HG03039 (cell line): Measurements from ENCODE around the gene TLK2.
A peak's percentile ranks its signal among the peaks of the same experiment; 100 is the strongest.
"Not testable (repeated sequence)": the region's sequence is repeated elsewhere in the genome, so short reads cannot be mapped to it uniquely, and the experiment has no call there.

Experiments
- ATAC-seq: cut with Tn5 transposase; IDR thresholded peaks from one replicate; pipeline ENCODE4 v1.9.1; 2021; ENCODE audit warnings: mild to moderate bottlenecking, moderate library complexity; ENCODE audit not compliant: unreplicated experiment

TLK2 gene

GRCh38 chr17:62478424-62478879, at the start of gene TLK2:
TSS of gene TLK2 (plus strand) at chr17:62478825. CDS start at chr17:62481126, 2,301 bp downstream.
- peak; percentile 59 for ATAC-seq

- not testable (repeated sequence) for ATAC-seq
Observed at GRCh38 chr17:62435251-62435650, 43.4 kb upstream of the TLK2 start.

- not testable (repeated sequence) for ATAC-seq
Observed at GRCh38 chr17:62441181-62441580, 37.4 kb upstream of the TLK2 start.

GRCh38 chr17:62444063-62444462, 34.6 kb upstream of the TLK2 start:
- ATAC-seq, result no peak

- not testable (repeated sequence) for ATAC-seq
Observed at GRCh38 chr17:62445791-62446190, 32.8 kb upstream of the TLK2 start.

- ATAC-seq, result not testable (repeated sequence)
Observed at GRCh38 chr17:62452195-62452594, 26.4 kb upstream of the TLK2 start.

- not testable (repeated sequence) for ATAC-seq
Observed at GRCh38 chr17:62453041-62453440, 25.6 kb upstream of the TLK2 start.

- ATAC-seq, result not testable (repeated sequence)
Observed at GRCh38 chr17:62453656-62454055, 25.0 kb upstream of the TLK2 start.

GRCh38 chr17:62454111-62454510, 24.5 kb upstream of the TLK2 start:
- peak; percentile 40 for ATAC-seq

GRCh38 chr17:62456016-62456415, 22.6 kb upstream of the TLK2 start:
- ATAC-seq, result no peak

- ATAC-seq, result not testable (repeated sequence)
Observed at GRCh38 chr17:62458483-62458882, 20.1 kb upstream of the TLK2 start.

GRCh38 chr17:62464422-62464821, 14.2 kb upstream of the TLK2 start:
- not testable (repeated sequence) for ATAC-seq

GRCh38 chr17:62465271-62465670, 13.4 kb upstream of the TLK2 start:
- ATAC-seq, result not testable (repeated sequence)

GRCh38 chr17:62470666-62471379, 7.8 kb upstream of the TLK2 start:
- ATAC-seq, result not testable (repeated sequence)

- ATAC-seq, result not testable (repeated sequence)
Observed at GRCh38 chr17:62471380-62471880, 7.2 kb upstream of the TLK2 start.

- ATAC-seq, result not testable (repeated sequence)
Observed at GRCh38 chr17:62473030-62473982, 5.3 kb upstream of the TLK2 start.

GRCh38 chr17:62477111-62477510, 1.5 kb upstream of the TLK2 start:
- not testable (repeated sequence) for ATAC-seq

- peak; percentile 22 for ATAC-seq
Observed at GRCh38 chr17:62477718-62478408, 762 bp upstream of the TLK2 start.

- ATAC-seq, result peak; percentile 24
Observed at GRCh38 chr17:62478880-62479638, 434 bp downstream of the TLK2 start.
